Measurements from ENCODE around the gene NRXN3.

NRXN3 gene

GRCh38 chr14:79167957-79168356 lies 997.8 kb downstream of the NRXN3 start:
- DNase-seq = no peak
- Mint-ChIP-seq H3K36me3 (ENCODE audit: low read depth) (no peaks in the 10 kb centered on the region), H3K4me1 (no peaks in the 10 kb centered on the region), H3K9me3 (peaks cover under 1% of the 10 kb centered on the region), H3K27ac (no peak overlapping the region), H3K4me3 (no peak overlapping the region), H3K27me3 (ENCODE audit: low read depth, poor library complexity) (no peaks in the 10 kb centered on the region)
- no peak for TF ChIP-seq CTCF (IDR thresholded peaks at IDR 0.05)

- no peak for DNase-seq
- H3K27ac Mint-ChIP-seq = no peak overlapping the region
- TF ChIP-seq CTCF (IDR thresholded peaks at IDR 0.05) = no peak
- H3K4me1 Mint-ChIP-seq = no peaks in the 10 kb centered on the region
- no peak overlapping the region for H3K4me3 Mint-ChIP-seq
- H3K27me3 Mint-ChIP-seq (ENCODE audit: low read depth, poor library complexity) = no peaks in the 10 kb centered on the region
- H3K36me3 Mint-ChIP-seq (ENCODE audit: low read depth) = no peaks in the 10 kb centered on the region
- no peaks in the 10 kb centered on the region for H3K9me3 Mint-ChIP-seq
Observed at GRCh38 chr14:79175671-79176070, 1005.5 kb downstream of the NRXN3 start.

- Mint-ChIP-seq H3K27me3 (ENCODE audit: low read depth, poor library complexity) (no peaks in the 10 kb centered on the region), H3K9me3 (no peaks in the 10 kb centered on the region), H3K4me1 (no peaks in the 10 kb centered on the region), H3K4me3 (no peak overlapping the region), H3K27ac (no peak overlapping the region), H3K36me3 (ENCODE audit: low read depth) (no peaks in the 10 kb centered on the region)
- no peak for TF ChIP-seq CTCF (IDR thresholded peaks at IDR 0.05)
- DNase-seq = no peak
Observed at GRCh38 chr14:79177106-79177505, 1006.9 kb downstream of the NRXN3 start.

GRCh38 chr14:79178719-79179118 lies 1008.5 kb downstream of the NRXN3 start:
- no peak for TF ChIP-seq CTCF (IDR thresholded peaks at IDR 0.05)
- Mint-ChIP-seq H3K4me3 (no peak overlapping the region), H3K27me3 (ENCODE audit: low read depth, poor library complexity) (no peaks in the 10 kb centered on the region), H3K9me3 (no peaks in the 10 kb centered on the region), H3K4me1 (no peaks in the 10 kb centered on the region), H3K27ac (no peak overlapping the region), H3K36me3 (ENCODE audit: low read depth) (no peaks in the 10 kb centered on the region)
- DNase-seq = no peak

GRCh38 chr14:79179985-79180384 lies 1009.8 kb downstream of the NRXN3 start:
- no peak for DNase-seq
- no peaks in the 10 kb centered on the region for H3K27me3 Mint-ChIP-seq (ENCODE audit: low read depth, poor library complexity)
- H3K4me3 Mint-ChIP-seq = no peak overlapping the region
- TF ChIP-seq CTCF (IDR thresholded peaks at IDR 0.05) = no peak
- no peaks in the 10 kb centered on the region for H3K36me3 Mint-ChIP-seq (ENCODE audit: low read depth)
- H3K9me3 Mint-ChIP-seq = no peaks in the 10 kb centered on the region
- H3K4me1 Mint-ChIP-seq = no peaks in the 10 kb centered on the region
- no peak overlapping the region for H3K27ac Mint-ChIP-seq

- Mint-ChIP-seq H3K27ac (no peak overlapping the region), H3K27me3 (ENCODE audit: low read depth, poor library complexity) (no peaks in the 10 kb centered on the region), H3K4me3 (no peak overlapping the region), H3K36me3 (ENCODE audit: low read depth) (no peaks in the 10 kb centered on the region), H3K4me1 (no peaks in the 10 kb centered on the region), H3K9me3 (no peaks in the 10 kb centered on the region)
- DNase-seq = no peak
- no peak for TF ChIP-seq CTCF (IDR thresholded peaks at IDR 0.05)
Observed at GRCh38 chr14:79180656-79181055, 1010.5 kb downstream of the NRXN3 start.

All from nephron progenitor cell (in vitro differentiated cells).